RWPE2 (cell line): ENCODE data around the gene MRPS18A.

Experiments
- ATAC-seq: fragments of 200-7000 bp; cut with Tn5 transposase; 3 replicates; pipeline ENCODE4 v1.9.1; 2021; ENCODE audit warnings: low read depth
- DNase-seq: peaks from one replicate; pipeline ENCODE4 v3.0.0-alpha.2; 2020; ENCODE audit warnings: low spot score
- H3K27ac ChIP-seq: fragments of 450-650 bp; 2 replicates; pipeline ENCODE4 v1.5.1; 2017; ENCODE audit warnings: mild to moderate bottlenecking; ENCODE audit not compliant: poor library complexity, severe bottlenecking
- H3K27me3 ChIP-seq: fragments of 250-450 bp; sonication (Bioruptor Pico); 2 replicates; pipeline ENCODE4 v1.5.1; 2021; ENCODE audit warnings: mild to moderate bottlenecking, moderate library complexity; ENCODE audit not compliant: insufficient read depth, poor library complexity, severe bottlenecking
- H3K36me3 ChIP-seq: fragments of 250-450 bp; sonication (Bioruptor Pico); 2 replicates; pipeline ENCODE4 v1.5.1; 2020; ENCODE audit warnings: low read depth, mild to moderate bottlenecking, moderate library complexity
- H3K4me1 ChIP-seq: fragments of 250-450 bp; sonication (Bioruptor Pico); 2 replicates; pipeline ENCODE4 v1.5.1; 2021; ENCODE audit warnings: mild to moderate bottlenecking, moderate library complexity; ENCODE audit not compliant: insufficient read depth, poor library complexity, severe bottlenecking
- H3K4me3 ChIP-seq: fragments of 250-450 bp; sonication (Bioruptor Pico); 2 replicates; pipeline ENCODE4 v1.5.1; 2021; ENCODE audit warnings: mild to moderate bottlenecking, moderate library complexity; ENCODE audit not compliant: severe bottlenecking
- H3K9me3 ChIP-seq: fragments of 250-450 bp; sonication (Bioruptor Pico); 2 replicates; pipeline ENCODE4 v1.5.1; 2021; ENCODE audit warnings: mild to moderate bottlenecking, moderate library complexity; ENCODE audit not compliant: severe bottlenecking
- CTCF ChIP-seq: fragments of 450-650 bp; IDR thresholded peaks from one replicate; pipeline ENCODE4 v1.5.1; 2017; ENCODE audit warnings: mild to moderate bottlenecking, moderate library complexity; ENCODE audit not compliant: poor library complexity, severe bottlenecking

Gene MRPS18A

GRCh38 chr6:43682724-43683429 lies 4.7 kb downstream of the MRPS18A start:
- Histone ChIP-seq H3K4me1 (peaks cover 9% of the 10 kb centered on the region), H3K27ac (no peak overlapping the region), H3K4me3 (no peak overlapping the region), H3K27me3 (no peaks in the 10 kb centered on the region), H3K36me3 (peaks cover 53% of the 10 kb centered on the region), H3K9me3 (no peaks in the 10 kb centered on the region)
- no peak for TF ChIP-seq CTCF
- DNase-seq (no peak), ATAC-seq (no peak)

DNA sequence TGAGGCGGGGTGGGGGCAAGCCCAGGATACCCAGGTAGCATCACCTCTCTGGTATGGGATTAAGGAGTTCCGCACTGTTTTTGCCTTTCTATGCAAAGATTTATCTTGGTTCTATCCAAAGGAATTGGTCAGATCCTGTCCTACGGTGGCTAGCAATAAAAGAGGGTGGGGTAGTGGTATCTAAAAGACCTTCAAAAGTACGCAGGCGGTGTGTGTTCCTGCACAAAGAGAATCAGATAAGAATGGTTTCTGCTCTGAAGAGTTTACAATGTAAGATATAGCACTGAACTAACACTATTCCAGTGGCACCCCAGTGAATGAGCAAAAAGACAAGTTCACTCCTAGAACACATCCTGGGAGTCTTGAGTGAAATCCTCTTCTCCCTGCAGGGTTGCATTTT lies 6.3 kb downstream of the MRPS18A start:
- no peak overlapping the region for H3K4me3 ChIP-seq
- peaks cover 68% of the 10 kb centered on the region for H3K36me3 ChIP-seq
- H3K27me3 ChIP-seq: no peaks in the 10 kb centered on the region
- DNase-seq (no peak), ATAC-seq (no peak)
- peaks cover 2% of the 10 kb centered on the region for H3K4me1 ChIP-seq
- H3K9me3 ChIP-seq: no peaks in the 10 kb centered on the region
- TF ChIP-seq CTCF: no peak
- no peak overlapping the region for H3K27ac ChIP-seq

- no peak for DNase-seq
- no peak overlapping the region for H3K27ac ChIP-seq
- ATAC-seq: no peak
- TF ChIP-seq CTCF: no peak
- no peak overlapping the region for H3K4me3 ChIP-seq
- H3K27me3 ChIP-seq: no peaks in the 10 kb centered on the region
- H3K36me3 ChIP-seq: peaks cover 65% of the 10 kb centered on the region
- no peaks in the 10 kb centered on the region for H3K9me3 ChIP-seq
- H3K4me1 ChIP-seq: no peaks in the 10 kb centered on the region
Observed at GRCh38 chr6:43680308-43681200, 7.0 kb downstream of the MRPS18A start.

- no peak for DNase-seq
Observed at GRCh38 chr6:43679057-43679456, 8.5 kb downstream of the MRPS18A start.

More at GRCh38 chr6:43679057-43679456, 8.5 kb downstream of the MRPS18A start:
- no peak overlapping the region for H3K4me3 ChIP-seq
- no peaks in the 10 kb centered on the region for H3K27me3 ChIP-seq
- no peak for TF ChIP-seq CTCF
- H3K36me3 ChIP-seq: peaks cover 69% of the 10 kb centered on the region
- no peaks in the 10 kb centered on the region for H3K9me3 ChIP-seq
- no peak overlapping the region for H3K27ac ChIP-seq
- no peaks in the 10 kb centered on the region for H3K4me1 ChIP-seq
- no peak for ATAC-seq
